HUES48 (cell line): Measurements from ENCODE around the gene SIRT6.
A peak's percentile ranks its signal among the peaks of the same experiment; 100 is the strongest.
"Not testable (repeated sequence)": the region's sequence is repeated elsewhere in the genome, so short reads cannot be mapped to it uniquely, and the experiment has no call there.

Source experiments
- H3K27ac ChIP-seq: one replicate; pipeline ENCODE4 v1.7.0; 2013; ENCODE audit warnings: low read depth, low read length, inconsistent platforms
- H3K27me3 ChIP-seq: 2 replicates; pipeline ENCODE4 v1.6.1; 2013; ENCODE audit warnings: mild to moderate bottlenecking, low read length; ENCODE audit not compliant: control insufficient read depth, insufficient read depth
- H3K36me3 ChIP-seq: 2 replicates; pipeline ENCODE4 v1.6.1; 2013; ENCODE audit warnings: low read length; ENCODE audit not compliant: control insufficient read depth, insufficient read depth
- H3K4me1 ChIP-seq: 2 replicates; pipeline ENCODE4 v1.6.1; 2013; ENCODE audit warnings: mild to moderate bottlenecking, low read length; ENCODE audit not compliant: control insufficient read depth, insufficient read depth
- H3K4me3 ChIP-seq: 2 replicates; pipeline ENCODE4 v1.5.1; 2013; ENCODE audit warnings: mild to moderate bottlenecking, low read depth, low read length
- H3K9ac ChIP-seq: 2 replicates; pipeline ENCODE4 v1.6.1; 2013; ENCODE audit warnings: mild to moderate bottlenecking, low read depth, low read length, moderate library complexity
- H3K9me3 ChIP-seq: 2 replicates; pipeline ENCODE4 v1.6.1; 2013; ENCODE audit warnings: low read length; ENCODE audit not compliant: control insufficient read depth, insufficient read depth

Gene SIRT6

DNA sequence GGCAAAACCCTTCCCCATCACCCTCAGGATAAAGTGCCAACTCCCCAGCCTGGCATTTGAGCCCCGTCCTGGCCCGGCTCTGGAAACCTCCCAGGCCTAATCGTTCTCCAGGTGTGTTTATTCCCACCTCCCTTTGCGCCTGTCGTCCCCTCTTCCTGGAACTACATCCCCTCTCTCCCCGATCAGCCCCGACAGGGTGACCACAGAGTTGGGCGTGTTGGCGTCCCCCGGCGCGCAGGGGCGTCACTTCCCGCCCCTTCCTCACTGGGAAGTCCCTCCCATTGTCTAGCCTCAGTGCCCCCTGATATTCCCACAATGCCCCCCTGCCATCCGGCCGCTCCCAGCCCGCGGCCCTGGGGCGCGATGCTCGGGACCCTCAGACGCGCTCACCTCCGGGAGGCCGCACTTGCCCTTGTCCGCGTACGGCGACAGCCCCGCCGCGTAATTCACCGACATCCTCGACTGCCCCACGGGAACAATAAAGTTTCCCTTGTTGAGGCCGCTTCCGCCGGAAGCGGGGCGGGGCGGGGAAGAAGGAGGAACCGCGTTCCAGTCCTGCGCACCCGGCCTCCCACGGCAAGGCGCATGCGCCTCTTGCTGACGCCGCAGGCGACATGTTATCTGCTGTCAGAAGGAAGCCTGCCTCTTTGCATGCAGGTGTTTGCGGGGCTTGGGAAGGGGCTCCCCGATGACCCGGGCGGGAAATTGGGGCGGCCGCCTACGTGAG, at the start of gene SIRT6, which contains the start of gene ANKRD24:
SIRT6 (minus strand) TSS at position 480 of the 727 bp plus-strand sequence; CDS start at position 456, 24 bp downstream.
ANKRD24 (plus strand) TSS at position 606 of the 727 bp plus-strand sequence. CDS start 3,737 bp downstream, outside the sequence.
- peak within 1 kb of the TSS; percentile 66 for H3K27ac ChIP-seq
- peak within 1 kb of the TSS; percentile 44 for H3K9ac ChIP-seq
- no peaks in the 10 kb centered on the region for H3K4me1 ChIP-seq
- no peaks in the 10 kb centered on the region for H3K9me3 ChIP-seq
- H3K27me3 ChIP-seq: no peaks in the 10 kb centered on the region
- H3K36me3 ChIP-seq: no peaks in the 10 kb centered on the region
- peak within 1 kb of the TSS; percentile 82 for H3K4me3 ChIP-seq

DNA sequence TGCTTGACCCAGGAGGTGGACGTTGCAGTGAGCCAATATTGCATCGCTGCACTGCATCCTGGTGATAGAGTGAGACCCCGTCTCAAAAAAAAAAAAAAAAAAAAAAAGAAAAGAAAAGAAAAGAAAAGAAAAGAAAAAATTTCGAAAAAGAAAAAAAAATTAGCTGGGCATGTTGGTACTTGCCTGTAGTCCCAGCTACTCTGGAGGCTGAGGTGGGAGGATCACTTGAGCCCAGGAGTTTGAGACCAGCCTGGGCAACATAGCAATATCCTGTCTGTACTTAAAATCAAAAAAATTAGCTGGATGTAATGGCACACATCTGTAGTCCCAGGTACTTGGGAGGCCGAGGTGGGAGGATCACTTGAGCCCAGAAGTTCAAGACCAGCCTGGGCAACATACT, 49.8 kb upstream of the SIRT6 start:
- H3K4me1 ChIP-seq, H3K36me3 ChIP-seq, H3K9ac ChIP-seq, H3K4me3 ChIP-seq, H3K27ac ChIP-seq, H3K27me3 ChIP-seq, H3K9me3 ChIP-seq: not testable (repeated sequence)

- H3K9me3 ChIP-seq, H3K4me1 ChIP-seq, H3K4me3 ChIP-seq, H3K27ac ChIP-seq, H3K36me3 ChIP-seq, H3K9ac ChIP-seq, H3K27me3 ChIP-seq: not testable (repeated sequence)
These were observed 49.2 kb upstream of the SIRT6 start for GRCh38 chr19:4231521-4231920.

DNA sequence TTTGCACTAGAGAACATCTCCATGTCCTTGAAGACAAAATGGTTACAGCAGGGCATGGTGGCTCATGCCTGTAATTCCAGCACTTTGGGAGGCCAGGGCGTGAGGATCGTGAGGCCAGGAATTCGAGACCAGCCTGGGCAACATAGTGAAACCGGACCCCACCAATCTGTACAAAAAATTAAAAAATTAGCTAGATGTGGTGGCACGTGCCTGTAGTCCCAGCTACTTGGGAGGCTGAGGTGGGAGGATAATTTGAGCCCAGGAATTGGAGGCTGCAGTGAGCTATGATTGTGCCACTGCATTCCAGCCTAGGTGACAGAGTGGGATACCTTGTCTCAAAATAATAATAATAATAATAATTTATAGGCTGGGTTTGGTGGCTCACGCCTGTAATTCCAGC, 47.9 kb upstream of the SIRT6 start:
- not testable (repeated sequence) for H3K27ac ChIP-seq, H3K9ac ChIP-seq

DNA sequence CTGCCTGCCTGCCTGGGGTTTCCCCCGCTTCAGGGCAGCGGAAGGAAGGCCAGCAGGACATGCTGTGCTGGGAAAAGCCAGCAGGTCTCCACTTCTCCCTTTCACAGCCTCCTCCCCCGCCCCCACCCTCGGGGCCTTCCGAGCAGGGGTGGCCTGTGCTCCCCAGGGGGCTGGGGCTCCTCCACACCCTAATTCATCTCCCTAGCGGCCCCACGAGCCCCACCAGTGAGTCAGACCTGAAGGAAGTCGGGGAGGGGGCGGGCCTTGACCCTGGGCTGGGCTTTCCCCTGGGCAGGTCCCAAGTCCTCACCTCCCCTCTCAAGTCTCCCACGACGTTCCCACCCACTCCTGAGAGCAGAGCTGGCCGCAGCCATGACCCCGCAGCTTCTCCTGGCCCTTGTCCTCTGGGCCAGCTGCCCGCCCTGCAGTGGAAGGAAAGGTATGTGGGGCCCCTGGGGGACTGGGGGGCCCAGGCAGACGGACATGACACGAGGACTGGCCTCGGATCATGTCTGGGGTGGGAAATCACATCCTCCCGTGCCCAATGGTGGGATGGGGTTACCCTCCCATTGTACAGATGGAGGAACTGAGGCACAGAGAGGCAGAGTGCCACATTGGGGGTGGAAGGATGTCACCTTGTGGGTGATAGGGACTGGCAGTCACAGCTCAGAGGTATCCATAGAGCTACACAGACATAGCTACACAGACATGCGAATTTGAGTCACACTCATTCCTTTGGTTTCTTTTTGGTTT, 47.0 kb upstream of the SIRT6 start, which contains the start of gene EBI3:
EBI3 (plus strand) TSS at position 345 of the 753 bp plus-strand sequence; CDS start at position 373, 28 bp downstream.
- peaks cover 6% of the 10 kb centered on the region; the same call in 1 of the 2 replicates for H3K27me3 ChIP-seq
- H3K4me3 ChIP-seq: no peak within 1 kb of the TSS
- peaks cover 3% of the 10 kb centered on the region; the same call in 1 of the 2 replicates for H3K36me3 ChIP-seq
- no peaks in the 10 kb centered on the region for H3K9me3 ChIP-seq
- peak within 1 kb of the TSS; percentile 7 for H3K27ac ChIP-seq
- H3K4me1 ChIP-seq: no peaks in the 10 kb centered on the region; the same call in 1 of the 2 replicates
- H3K9ac ChIP-seq: no peak within 1 kb of the TSS

More for the DNA sequence above, 47.9 kb upstream of the SIRT6 start:
- not testable (repeated sequence) for H3K9me3 ChIP-seq, H3K4me3 ChIP-seq, H3K27me3 ChIP-seq, H3K4me1 ChIP-seq, H3K36me3 ChIP-seq

DNA sequence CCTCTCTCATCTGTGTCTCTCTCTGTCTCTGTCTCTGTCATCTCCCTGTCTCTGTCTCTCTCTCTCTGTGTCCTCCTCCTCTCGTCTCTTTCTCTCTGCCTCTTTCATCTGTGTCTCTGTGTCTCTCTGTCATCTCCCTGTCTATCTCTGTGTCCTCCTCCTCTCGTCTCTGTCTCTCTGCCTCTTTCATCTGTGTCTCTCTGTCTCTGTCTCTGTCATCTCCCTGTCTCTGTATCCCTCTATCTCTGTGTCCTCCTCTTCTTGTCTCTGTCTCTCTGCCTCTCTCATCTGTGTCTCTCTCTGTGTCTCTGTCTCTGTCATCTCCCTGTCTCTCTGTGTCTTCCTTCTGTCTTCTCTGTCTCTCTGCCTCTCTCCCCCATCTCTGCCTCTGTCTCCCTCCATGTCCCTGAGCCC, 46.4 kb upstream of the SIRT6 start:
- H3K4me1 ChIP-seq: no peaks in the 10 kb centered on the region; the same call in 1 of the 2 replicates
- H3K27ac ChIP-seq: no peak overlapping the region
- no peak overlapping the region for H3K9ac ChIP-seq
- H3K4me3 ChIP-seq: no peak overlapping the region
- peaks cover 6% of the 10 kb centered on the region; the same call in 1 of the 2 replicates for H3K27me3 ChIP-seq
- H3K36me3 ChIP-seq: peaks cover 5% of the 10 kb centered on the region; the same call in 1 of the 2 replicates
- H3K9me3 ChIP-seq: no peaks in the 10 kb centered on the region

GRCh38 chr19:4227771-4228170, 45.4 kb upstream of the SIRT6 start:
- Histone ChIP-seq H3K27me3 (peaks cover 6% of the 10 kb centered on the region; the same call in 1 of the 2 replicates), H3K9me3 (no peaks in the 10 kb centered on the region), H3K27ac (no peak overlapping the region), H3K4me3 (no peak overlapping the region), H3K36me3 (peaks cover 5% of the 10 kb centered on the region; the same call in 1 of the 2 replicates), H3K4me1 (no peaks in the 10 kb centered on the region; the same call in 1 of the 2 replicates), H3K9ac (no peak overlapping the region)

DNA sequence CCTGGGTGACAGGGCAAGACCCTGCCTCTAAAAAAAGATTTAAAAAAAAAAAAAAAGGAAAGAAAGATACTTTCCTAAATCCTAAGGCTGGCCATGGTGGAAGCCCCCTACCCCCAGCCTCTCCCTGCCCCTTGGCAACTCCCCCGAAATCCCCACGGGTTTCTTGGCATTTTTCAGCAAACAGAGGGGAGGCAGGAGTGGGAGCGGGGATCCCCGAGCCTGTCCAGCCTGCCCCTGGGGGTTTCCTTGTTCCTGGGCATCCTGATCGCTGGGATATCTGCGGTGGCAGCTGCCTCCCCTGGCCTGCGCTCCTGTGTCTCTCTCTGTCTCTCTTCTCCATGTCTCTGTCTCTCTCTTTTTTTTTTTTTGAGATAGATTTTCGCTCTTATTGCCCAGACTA, 43.5 kb upstream of the SIRT6 start:
- Histone ChIP-seq H3K27me3 (peaks cover 6% of the 10 kb centered on the region; the same call in 1 of the 2 replicates), H3K36me3 (peaks cover 11% of the 10 kb centered on the region; the same call in 1 of the 2 replicates), H3K27ac (no peak overlapping the region), H3K9ac (no peak overlapping the region), H3K9me3 (no peaks in the 10 kb centered on the region), H3K4me1 (no peaks in the 10 kb centered on the region; the same call in 1 of the 2 replicates), H3K4me3 (no peak overlapping the region)

- Histone ChIP-seq H3K36me3 (peaks cover 15% of the 10 kb centered on the region; the same call in 1 of the 2 replicates), H3K27me3 (peaks cover 6% of the 10 kb centered on the region; the same call in 1 of the 2 replicates), H3K9ac (no peak overlapping the region), H3K4me3 (no peak overlapping the region), H3K4me1 (no peaks in the 10 kb centered on the region; the same call in 1 of the 2 replicates), H3K27ac (no peak overlapping the region), H3K9me3 (no peaks in the 10 kb centered on the region)
These were observed 42.1 kb upstream of the SIRT6 start for GRCh38 chr19:4224470-4224869.

DNA sequence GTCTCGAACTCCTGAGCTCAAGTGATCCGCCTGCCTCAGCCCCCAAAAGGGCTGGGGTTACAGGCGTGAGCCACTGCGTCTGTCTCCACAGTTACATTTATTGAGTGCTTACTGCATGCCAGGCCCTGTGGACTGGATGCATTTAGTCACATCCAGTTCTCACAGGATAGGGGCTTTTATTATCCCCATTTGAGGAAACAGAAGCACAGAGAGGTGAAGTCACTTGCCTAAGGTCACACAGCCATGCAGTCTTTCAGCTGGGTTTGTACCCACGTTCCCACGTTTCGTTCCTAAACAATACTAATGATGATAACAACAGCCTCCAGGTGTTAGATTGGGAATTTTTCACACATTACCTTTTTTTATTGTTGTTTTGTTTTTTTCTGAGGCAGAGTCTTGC, 37.8 kb upstream of the SIRT6 start:
- Histone ChIP-seq H3K9ac (no peak overlapping the region), H3K27me3 (no peaks in the 10 kb centered on the region), H3K4me1 (no peaks in the 10 kb centered on the region), H3K36me3 (peaks cover 15% of the 10 kb centered on the region; the same call in 1 of the 2 replicates), H3K9me3 (no peaks in the 10 kb centered on the region), H3K27ac (no peak overlapping the region), H3K4me3 (no peak overlapping the region)
